Body of pancreas (tissue), 4 donors: ENCODE data around the gene ANAPC5. TPM values are rescaled to one million over a fixed set of nuclear protein-coding genes. Genes with fewer than 3 reads are reported as not detected.
A peak's percentile ranks its signal among the peaks of the same experiment; 100 is the strongest.

ENCODE experiments used
- ATAC-seq: fragments of 150-250 bp; one replicate; pipeline ENCODE4 v1.9.1; 2016
- DNase-seq, 4 donors: peaks; one replicate each; pipeline ENCODE4 v3.0.0-alpha.2; 2019
- H3K27ac ChIP-seq, 4 donors: fragments of 200-600 bp; sonication (generic); 1 replicate in 3 of 4; 2 replicates in 1 of 4; pipeline versions ENCODE4 v1.5.1 to v1.6.1; 2016 to 2019; ENCODE audit warnings: mild to moderate bottlenecking in 1 of 4, mixed read lengths in 1 of 4, moderate library complexity in 1 of 4
- H3K27me3 ChIP-seq, 2 donors: fragments of 200-600 bp; sonication (generic); one replicate each; pipeline ENCODE4 v1.6.0; 2016; ENCODE audit warnings: mild to moderate bottlenecking in 1 of 2
- H3K36me3 ChIP-seq, 2 donors: fragments of 200-600 bp; sonication (generic); replicated peaks in 1 of 2; 2 replicates each; pipeline ENCODE4 v1.5.1; 2016; ENCODE audit warnings: low read depth in 2 of 2; ENCODE audit not compliant: insufficient read depth in 1 of 2
- H3K4me1 ChIP-seq: fragments of 200-600 bp; sonication (generic); one replicate; pipeline ENCODE4 v1.6.0; 2016
- H3K4me3 ChIP-seq, 2 donors: fragments of 200-600 bp; sonication (generic); 1 replicate in 1 of 2; 2 replicates in 1 of 2; pipeline ENCODE4 v1.5.1; 2016 to 2019
- H3K9me3 ChIP-seq, 3 donors: fragments of 200-600 bp; sonication (generic); 1 replicate in 2 of 3; 2 replicates in 1 of 3; pipeline ENCODE4 v1.5.1; 2016
- CTCF ChIP-seq, 7 experiments: fragments of 450-650 bp in 4 of 7; fragments of 200-600 bp in 3 of 7; sonication (generic) in 3 of 7; IDR thresholded peaks; one replicate each; pipeline ENCODE4 v1.5.1; 2016 to 2019; ENCODE audit warnings: antibody characterized with exemption in 7 of 7
- POLR2A ChIP-seq, 3 donors: fragments of 450-650 bp; IDR thresholded peaks; one replicate each; pipeline ENCODE4 v1.6.1; 2016; ENCODE audit warnings: antibody characterized with exemption in 3 of 3, mild to moderate bottlenecking in 2 of 3
- WGBS, 2 donors: methylation state at CpG; one replicate each; pipeline ENCODE4 v1.1.5; 2017; 5-methylcytosine and 5-hydroxymethylcytosine counted together
- intact Hi-C: fragments of 100-400 bp; cut with DNase I; formaldehyde crosslinking; loops from one replicate; pipeline ENCODE4 v1.15.1; 2023
- total RNA-seq, 2 donors: library from RNA; depleted of rRNA; stranded (reverse); fragments of >200 nt; gene quantifications; one replicate each; pipeline ENCODE4 v1.1.0, GENCODE V29; 2016

The ANAPC5 gene
- total RNA-seq, 2 donors from 2014 or later, result 111 to 135 TPM

- TF ChIP-seq CTCF (IDR thresholded peaks at IDR 0.05), result no peak
- no peak for TF ChIP-seq POLR2A (IDR thresholded peaks at IDR 0.05)
- H3K36me3 ChIP-seq, result peaks cover 0 to 11% of the 10 kb centered on the region in 2 donors
Measured at GRCh38 chr12:121330692-121331091, 21.5 kb downstream of the ANAPC5 start.

GRCh38 chr12:121330195-121330594 lies 22.0 kb downstream of the ANAPC5 start:
- DNase-seq, result no peak
- H3K4me1 ChIP-seq, result peaks cover 63% of the 10 kb centered on the region
- peak overlapping the region in 3 of 4 donors; percentile 44 to 70 (median 62) for H3K27ac ChIP-seq
- H3K4me3 ChIP-seq, result no peak overlapping the region
- no peaks in the 10 kb centered on the region for H3K9me3 ChIP-seq
- ATAC-seq, result peak; percentile 41
- peaks cover 0 to 6% of the 10 kb centered on the region in 2 donors for H3K36me3 ChIP-seq
- intact Hi-C loops, result no loop called here
- no peaks in the 10 kb centered on the region for H3K27me3 ChIP-seq
- 37% methylated on average over 4 of the region's 4 CpGs for WGBS, 2 donors
- no peak for TF ChIP-seq CTCF (IDR thresholded peaks at IDR 0.05)
- TF ChIP-seq POLR2A (IDR thresholded peaks at IDR 0.05), result no peak

More at GRCh38 chr12:121330692-121331091, 21.5 kb downstream of the ANAPC5 start:
- intact Hi-C loops, result no loop called here
- Histone ChIP-seq H3K4me3 (no peak overlapping the region), H3K9me3 (no peaks in the 10 kb centered on the region), H3K27ac (peak overlapping the region in 3 of 4 donors; percentile 44 to 70 (median 62)), H3K27me3 (no peaks in the 10 kb centered on the region), H3K4me1 (peaks cover 61% of the 10 kb centered on the region)
- no peak for ATAC-seq
- no peak for DNase-seq

GRCh38 chr12:121328620-121329019 lies 23.6 kb downstream of the ANAPC5 start:
- Histone ChIP-seq H3K27ac (no peak overlapping the region), H3K4me1 (peaks cover 60% of the 10 kb centered on the region), H3K4me3 (no peak overlapping the region), H3K27me3 (no peaks in the 10 kb centered on the region), H3K36me3 (peaks cover 0 to 4% of the 10 kb centered on the region in 2 donors), H3K9me3 (no peaks in the 10 kb centered on the region)
- ATAC-seq, result no peak
- TF ChIP-seq POLR2A (IDR thresholded peaks at IDR 0.05) (no peak), CTCF (IDR thresholded peaks at IDR 0.05) (no peak)
- DNase-seq, result no peak
- intact Hi-C loops, result no loop called here
- 88 to 89% methylated on average over 4 of the region's 4 CpGs for WGBS, 2 donors

GRCh38 chr12:121326996-121327674 lies 25.1 kb downstream of the ANAPC5 start:
- peak overlapping the region in 2 of 4 donors; percentile 33 to 43 for H3K27ac ChIP-seq

More at GRCh38 chr12:121326996-121327674, 25.1 kb downstream of the ANAPC5 start:
- peaks cover 0 to 5% of the 10 kb centered on the region in 2 donors for H3K36me3 ChIP-seq
- 53 to 84% methylated on average over 13 to 21 of the region's 21 CpGs for WGBS, 2 donors
- no peak overlapping the region for H3K4me3 ChIP-seq
- intact Hi-C loops, result no loop called here
- TF ChIP-seq POLR2A (IDR thresholded peaks at IDR 0.05), result no peak
- no peak for TF ChIP-seq CTCF (IDR thresholded peaks at IDR 0.05)
- ATAC-seq (peak; percentile 45), DNase-seq (peak in 3 of 4 donors; percentile 56 to 73 (median 69))
- H3K9me3 ChIP-seq, result no peaks in the 10 kb centered on the region
- peaks cover 55% of the 10 kb centered on the region for H3K4me1 ChIP-seq
- no peaks in the 10 kb centered on the region for H3K27me3 ChIP-seq
